SIG-M5 treated with dmso at 0.1 percent for 504 hours (cell line): Measurements from ENCODE around the gene PRPF39.
A peak's percentile ranks its signal among the peaks of the same experiment; 100 is the strongest.
"Not testable (repeated sequence)": the region's sequence is repeated elsewhere in the genome, so short reads cannot be mapped to it uniquely, and the experiment has no call there.

Experiments used
- DNase-seq: peaks from one replicate; lab custom pipeline; 2025; ENCODE audit not compliant: unreplicated experiment; lab: John Stamatoyannopoulos, UW

Gene PRPF39

GRCh38 chr14:45080416-45080968 lies 3.4 kb upstream of the PRPF39 start:
- not testable (repeated sequence) for DNase-seq

GRCh38 chr14:45081096-45081495 lies 2.8 kb upstream of the PRPF39 start:
- not testable (repeated sequence) for DNase-seq

GRCh38 chr14:45082420-45082819 lies 1.5 kb upstream of the PRPF39 start:
- no peak for DNase-seq

GRCh38 chr14:45083617-45083975 lies 320 bp upstream of the PRPF39 start:
- no peak for DNase-seq

- DNase-seq: peak; percentile 44
Observed at GRCh38 chr14:45084946-45085346, 1.0 kb downstream of the PRPF39 start.

GRCh38 chr14:45089813-45090212 lies 5.9 kb downstream of the PRPF39 start:
- DNase-seq: no peak

- DNase-seq: no peak
Observed at GRCh38 chr14:45091710-45092109, 7.8 kb downstream of the PRPF39 start.

- DNase-seq: no peak
Observed at GRCh38 chr14:45094275-45094674, 10.4 kb downstream of the PRPF39 start.

GRCh38 chr14:45095143-45095542 lies 11.2 kb downstream of the PRPF39 start:
- no peak for DNase-seq

GRCh38 chr14:45096218-45096617 lies 12.3 kb downstream of the PRPF39 start:
- DNase-seq: no peak

GRCh38 chr14:45103806-45104205 lies 19.9 kb downstream of the PRPF39 start:
- DNase-seq: no peak

- DNase-seq: no peak
Observed at GRCh38 chr14:45104561-45104960, 20.6 kb downstream of the PRPF39 start.

- peak; percentile 27 for DNase-seq
Observed at GRCh38 chr14:45112896-45113781, 29.2 kb downstream of the PRPF39 start.

GRCh38 chr14:45114327-45114726 lies 30.4 kb downstream of the PRPF39 start:
- no peak for DNase-seq

- no peak for DNase-seq
Observed at GRCh38 chr14:45118594-45118993, 34.7 kb downstream of the PRPF39 start.

GRCh38 chr14:45120096-45120495 lies 36.2 kb downstream of the PRPF39 start:
- DNase-seq: no peak

GRCh38 chr14:45123271-45123670 lies 39.4 kb downstream of the PRPF39 start:
- no peak for DNase-seq

- no peak for DNase-seq
Observed at GRCh38 chr14:45125754-45126153, 41.8 kb downstream of the PRPF39 start.

- DNase-seq: no peak
Observed at GRCh38 chr14:45128963-45129629, 45.2 kb downstream of the PRPF39 start.

GRCh38 chr14:45133683-45134050 lies 49.8 kb downstream of the PRPF39 start:
- no peak for DNase-seq

- DNase-seq: peak; percentile 98
Observed at GRCh38 chr14:45134051-45134958, 50.4 kb downstream of the PRPF39 start, which contains the start of gene FKBP3. Gene FKBP3 (minus strand): TSS chr14:45134481. CDS start chr14:45134456, 25 bp downstream.
